ENCODE data around the gene DHX38. TPM values are rescaled to one million over a fixed set of nuclear protein-coding genes. Genes with fewer than 3 reads are reported as not detected.

DHX38 gene
- total and polyA plus RNA-seq, 2 donors (not counting 3 experiments of a cell fraction or from before 2014, with no cell fraction given) = 47.3 to 78.6 TPM

DNA sequence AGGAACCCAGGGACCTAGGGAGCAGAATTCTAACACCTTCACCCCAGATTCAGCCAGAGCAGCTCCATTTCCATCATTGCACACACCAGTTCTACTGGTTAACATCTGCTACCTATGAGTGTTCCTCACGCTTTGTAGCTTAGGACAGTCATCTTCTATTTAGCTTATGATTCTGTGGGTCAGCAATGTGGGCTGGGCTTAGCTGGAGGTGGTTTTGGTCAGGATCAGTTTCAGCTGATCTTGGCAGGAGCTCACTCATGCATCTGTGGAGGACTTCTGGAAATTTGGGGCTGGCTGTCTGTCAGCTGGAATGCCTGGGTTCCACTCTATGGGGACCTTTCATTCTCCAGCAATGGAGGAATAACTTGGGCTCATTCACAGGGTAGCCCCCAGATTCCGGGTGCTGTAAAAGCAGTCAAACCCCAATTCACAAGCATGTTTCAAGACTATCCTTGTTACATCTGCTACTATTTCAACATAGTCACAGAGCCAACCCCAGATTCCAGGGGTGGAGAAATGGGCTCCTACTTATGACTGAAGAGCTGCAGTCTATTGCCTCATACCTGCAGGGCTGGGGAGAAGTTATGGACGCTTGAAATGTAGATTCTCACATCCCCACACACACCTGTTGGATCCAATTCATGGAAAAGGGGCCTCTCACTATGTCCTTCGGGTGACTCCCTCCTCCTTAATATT is 42.7 kb upstream of the DHX38 start:
- ChIA-PET CTCF (no interaction called here), POLR2A (no interaction called here)
- Histone ChIP-seq H3K27ac (ENCODE audit: insufficient read depth, low read depth, low read length) (no peak overlapping the region), H3K9me1 (replicated peaks; ENCODE audit: control insufficient read depth, extremely low read depth, insufficient read depth, low read length) (no peaks in the 10 kb centered on the region), H3K4me1 (ENCODE audit: control insufficient read depth, extremely low read depth, insufficient read depth, low read length) (no peaks in the 10 kb centered on the region), H3K27me3 (ENCODE audit: control insufficient read depth in 2 of 2, insufficient read depth in 2 of 2, low read length in 2 of 2) (no peaks in the 10 kb centered on the region), H3K4me3 (replicated peaks in 1 of 3; ENCODE audit: insufficient read depth in 1 of 3, low read depth in 1 of 3, low read length in 3 of 3) (no peak overlapping the region), H3K9me3 (replicated peaks; ENCODE audit: control insufficient read depth, insufficient read depth, low read length) (no peaks in the 10 kb centered on the region), H4K20me1 (replicated peaks; ENCODE audit: control insufficient read depth, extremely low read depth, insufficient read depth, low read length) (no peaks in the 10 kb centered on the region), H3K9ac (replicated peaks; ENCODE audit: extremely low read depth, insufficient read depth, low read length) (no peak overlapping the region), H3K36me3 (ENCODE audit: control insufficient read depth in 2 of 2, extremely low read depth in 1 of 2, insufficient read depth in 2 of 2, low read length in 2 of 2) (no peaks in the 10 kb centered on the region), H2AFZ (ENCODE audit: low read depth, low read length) (no peak overlapping the region), H3K79me2 (ENCODE audit: control insufficient read depth, insufficient read depth, low read length) (no peaks in the 10 kb centered on the region), H3K4me2 (ENCODE audit: insufficient read depth, low read length) (no peak overlapping the region)
- TF ChIP-seq JUN (IDR thresholded peaks at IDR 0.05; ENCODE audit: borderline replicate concordance, insufficient read depth, insufficient read length, low read depth) (no peak), FOS (IDR thresholded peaks at IDR 0.05; ENCODE audit: borderline replicate concordance, insufficient read depth, low read length) (no peak), MAX (IDR thresholded peaks at IDR 0.05; ENCODE audit: insufficient read depth, insufficient read length) (no peak), GATA2 (IDR thresholded peaks at IDR 0.05; ENCODE audit: insufficient read depth, insufficient read length, low read depth, low read length) (no peak), CTCF (IDR thresholded peaks at IDR 0.05; ENCODE audit: extremely low read depth in 1 of 2, insufficient read depth in 1 of 2, low read depth in 1 of 2, low read length in 2 of 2) (no peak), POLR2AphosphoS5 (IDR thresholded peaks at IDR 0.05; ENCODE audit: insufficient read depth, low read depth, low read length) (no peak), MYC (IDR thresholded peaks at IDR 0.05; ENCODE audit: low read depth, low read length) (no peak), POLR2A (IDR thresholded peaks at IDR 0.05; ENCODE audit: low read depth, low read length) (no peak), EZH2 (IDR thresholded peaks at IDR 0.05; ENCODE audit: borderline replicate concordance, low read depth, low read length, severe bottlenecking) (no peak)
- dilution Hi-C loops (cut with MboI; ENCODE audit: extremely low pct_ligation_motif_present, low sequenced_read_pairs) (no loop called here), intact Hi-C loops (cut with micrococcal nuclease) (no loop called here)
- BruUV-seq (replicated peaks) = no TSS peak
- FAIRE-seq (no peak), DNase-seq (ENCODE audit: low read depth, low spot score) (no peak)
